Testis (tissue), 3 donors: ENCODE measurements around the gene LMBRD1. TPM values are rescaled to one million over a fixed set of nuclear protein-coding genes. Genes with fewer than 3 reads are reported as not detected.
A peak's percentile ranks its signal among the peaks of the same experiment; 100 is the strongest.
"Not testable (repeated sequence)": the region's sequence is repeated elsewhere in the genome, so short reads cannot be mapped to it uniquely, and the experiment has no call there.

Experiments used
- DNase-seq: peaks from one replicate; pipeline ENCODE4 v3.0.0-alpha.2; 2019
- H3K27ac ChIP-seq, 2 donors: fragments of 200-600 bp; sonication (generic); one replicate each; pipeline ENCODE4 v1.5.1; 2019
- H3K27me3 ChIP-seq: fragments of 200-600 bp; sonication (generic); one replicate; pipeline ENCODE4 v1.5.1; 2019
- H3K36me3 ChIP-seq: fragments of 200-600 bp; sonication (generic); one replicate; pipeline ENCODE4 v1.5.1; 2017; ENCODE audit warnings: low read depth; ENCODE audit errors: missing control alignments
- H3K4me1 ChIP-seq: fragments of 200-600 bp; sonication (generic); one replicate; pipeline ENCODE4 v1.5.1; 2019
- H3K4me3 ChIP-seq, 2 donors: fragments of 200-600 bp; sonication (generic); one replicate each; pipeline ENCODE4 v1.5.1; 2017 to 2019
- H3K9me3 ChIP-seq: fragments of 200-600 bp; sonication (generic); one replicate; pipeline ENCODE4 v1.5.1; 2017
- POLR2A ChIP-seq: fragments of 450-650 bp; IDR thresholded peaks from one replicate; pipeline ENCODE4 v1.6.1; 2017; ENCODE audit warnings: antibody characterized with exemption, mild to moderate bottlenecking, moderate library complexity
- WGBS, 2 donors: methylation state at CpG; one replicate each; pipeline ENCODE4 v1.1.5; 2018; 5-methylcytosine and 5-hydroxymethylcytosine counted together
- intact Hi-C: fragments of 100-400 bp; cut with DNase I; formaldehyde crosslinking; loops from one replicate; pipeline ENCODE4 v1.15.1; 2023; ENCODE audit warnings: low total_unique reads
- polyA plus RNA-seq: library from polyadenylated mRNA; stranded (reverse); fragments of 350-450 nt; fragmentation: Illumina TruSeq; extraction: RNeasy Lipid Tissue Mini Kit (QIAGEN cat#74804); gene quantifications from one replicate; pipeline ENCODE4 v1.2.3, GENCODE V29; 2014; ENCODE audit warnings: low read depth, low replicate concordance; ENCODE audit not compliant: insufficient read depth
- total RNA-seq, 2 donors: library from RNA; depleted of rRNA; stranded (reverse); fragments of >200 nt; gene quantifications; one replicate each; pipeline ENCODE4 v1.2.3, GENCODE V29; 2016
- TF ChIP-seq, protein P1 (sequence below), 3 experiments: fragments of 450-650 bp in 2 of 3; fragments of 200-600 bp in 1 of 3; sonication (generic) in 1 of 3; IDR thresholded peaks; one replicate each; pipeline ENCODE4 v1.5.1; 2016 to 2019; ENCODE audit warnings: antibody characterized with exemption in 3 of 3, mild to moderate bottlenecking in 2 of 3, moderate library complexity in 1 of 3

Gene LMBRD1
- total and polyA plus RNA-seq, 3 donors from 2014 or later = 43.0 to 54.4 (median 49.2) TPM

DNA sequence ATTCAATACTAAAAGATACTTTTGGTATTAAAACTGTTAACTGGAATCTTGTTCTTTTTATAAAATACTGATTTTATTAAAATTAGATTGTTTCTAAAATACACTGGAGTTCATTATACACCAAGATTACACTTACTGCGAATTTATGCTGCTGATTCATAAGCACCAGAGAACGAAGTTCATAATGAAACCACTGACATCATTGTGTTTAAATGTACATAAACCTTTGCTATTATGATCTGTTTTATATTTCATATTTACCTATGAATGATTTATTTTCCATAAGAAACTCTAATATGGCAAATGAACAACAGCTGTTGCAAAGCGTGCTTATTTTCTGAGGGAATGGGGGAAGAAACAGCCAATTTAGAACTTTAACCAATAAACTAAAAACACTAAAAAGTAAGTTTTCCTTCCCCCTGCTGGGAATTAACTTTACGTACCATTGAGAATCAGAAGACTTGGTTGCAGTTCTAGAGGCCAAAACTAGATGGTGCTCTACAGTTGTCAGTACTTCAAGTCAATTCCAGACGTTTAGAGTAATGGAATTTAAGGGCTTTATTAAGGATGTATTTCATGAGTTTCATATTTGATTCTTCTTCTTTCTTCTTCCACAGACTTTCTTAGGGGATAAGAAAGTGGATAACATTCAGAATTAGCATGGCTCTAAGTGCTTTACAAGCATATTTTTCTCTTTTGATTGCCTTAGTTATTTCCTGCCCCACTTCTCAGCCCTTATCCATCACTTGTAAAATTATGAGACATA lies 38.8 kb upstream of the LMBRD1 start:
- H3K4me3 ChIP-seq = no peak overlapping the region
- no peaks in the 10 kb centered on the region for H3K27me3 ChIP-seq
- intact Hi-C loops = no loop called here
- H3K36me3 ChIP-seq = no peaks in the 10 kb centered on the region
- TF ChIP-seq POLR2A = no peak
- TF ChIP-seq, protein P1, sequence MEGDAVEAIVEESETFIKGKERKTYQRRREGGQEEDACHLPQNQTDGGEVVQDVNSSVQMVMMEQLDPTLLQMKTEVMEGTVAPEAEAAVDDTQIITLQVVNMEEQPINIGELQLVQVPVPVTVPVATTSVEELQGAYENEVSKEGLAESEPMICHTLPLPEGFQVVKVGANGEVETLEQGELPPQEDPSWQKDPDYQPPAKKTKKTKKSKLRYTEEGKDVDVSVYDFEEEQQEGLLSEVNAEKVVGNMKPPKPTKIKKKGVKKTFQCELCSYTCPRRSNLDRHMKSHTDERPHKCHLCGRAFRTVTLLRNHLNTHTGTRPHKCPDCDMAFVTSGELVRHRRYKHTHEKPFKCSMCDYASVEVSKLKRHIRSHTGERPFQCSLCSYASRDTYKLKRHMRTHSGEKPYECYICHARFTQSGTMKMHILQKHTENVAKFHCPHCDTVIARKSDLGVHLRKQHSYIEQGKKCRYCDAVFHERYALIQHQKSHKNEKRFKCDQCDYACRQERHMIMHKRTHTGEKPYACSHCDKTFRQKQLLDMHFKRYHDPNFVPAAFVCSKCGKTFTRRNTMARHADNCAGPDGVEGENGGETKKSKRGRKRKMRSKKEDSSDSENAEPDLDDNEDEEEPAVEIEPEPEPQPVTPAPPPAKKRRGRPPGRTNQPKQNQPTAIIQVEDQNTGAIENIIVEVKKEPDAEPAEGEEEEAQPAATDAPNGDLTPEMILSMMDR (IDR thresholded peaks at IDR 0.05) = peak; percentile 13 to 61 (median 37)
- no peaks in the 10 kb centered on the region for H3K9me3 ChIP-seq
- 19 to 31% methylated on average over 5 of the region's 5 CpGs for WGBS, 2 donors
- peak; percentile 51 for DNase-seq
- no peaks in the 10 kb centered on the region for H3K4me1 ChIP-seq
- no peak overlapping the region for H3K27ac ChIP-seq

DNA sequence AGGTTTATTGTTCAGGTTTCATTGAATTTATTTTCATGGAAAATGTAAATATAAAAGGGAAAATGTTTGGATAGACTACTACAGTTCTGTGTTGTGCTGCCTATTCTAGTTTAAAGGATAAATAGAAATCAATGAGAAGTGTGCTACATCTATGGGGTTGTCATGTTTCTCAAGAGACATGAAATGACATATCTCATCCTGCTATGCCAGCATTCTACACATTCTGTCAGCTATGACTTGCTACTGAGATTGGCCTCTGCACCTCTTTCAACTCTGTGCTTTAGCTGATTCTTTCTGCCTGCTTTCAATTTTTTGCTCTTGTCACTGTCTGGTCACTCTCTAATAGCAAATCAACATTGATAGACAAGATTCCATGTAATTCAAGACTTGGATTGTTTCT lies 35.7 kb upstream of the LMBRD1 start:
- H3K27ac ChIP-seq = no peak overlapping the region
- no peaks in the 10 kb centered on the region for H3K4me1 ChIP-seq
- no peaks in the 10 kb centered on the region for H3K9me3 ChIP-seq
- TF ChIP-seq, protein P1 (IDR thresholded peaks at IDR 0.05) = no peak
- no peak for TF ChIP-seq POLR2A
- no peaks in the 10 kb centered on the region for H3K36me3 ChIP-seq
- no peak overlapping the region for H3K4me3 ChIP-seq
- DNase-seq = no peak
- intact Hi-C loops = no loop called here
- no peaks in the 10 kb centered on the region for H3K27me3 ChIP-seq

DNA sequence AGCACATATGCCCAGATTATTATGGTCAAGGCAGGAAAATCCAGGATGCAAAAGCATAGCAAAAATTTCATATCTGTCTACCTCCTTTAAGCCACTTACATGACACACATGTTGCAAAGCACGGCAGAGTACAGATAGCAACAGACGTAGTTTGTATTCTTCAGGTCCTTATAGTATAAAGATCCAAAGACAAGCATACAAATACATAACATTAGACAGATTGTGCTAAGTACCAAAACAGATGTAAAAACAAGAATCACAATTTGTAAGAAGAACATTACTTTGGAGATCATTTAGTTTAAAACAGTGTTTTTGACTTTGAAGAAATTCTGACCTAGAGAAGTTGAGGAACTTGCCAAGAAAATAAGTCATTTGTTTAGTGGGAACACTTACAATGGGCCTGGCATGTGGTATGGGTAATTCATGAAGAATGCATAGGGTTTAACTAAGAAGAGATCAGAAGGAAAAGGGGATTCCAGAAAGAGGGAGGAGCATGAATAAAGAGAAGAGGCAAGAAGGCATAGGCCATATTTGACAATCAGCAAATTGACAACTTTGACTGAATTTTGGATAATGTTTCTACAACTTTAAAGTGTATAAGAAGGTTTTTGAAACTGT lies 30.6 kb upstream of the LMBRD1 start:
- intact Hi-C loops = no loop called here

DNA sequence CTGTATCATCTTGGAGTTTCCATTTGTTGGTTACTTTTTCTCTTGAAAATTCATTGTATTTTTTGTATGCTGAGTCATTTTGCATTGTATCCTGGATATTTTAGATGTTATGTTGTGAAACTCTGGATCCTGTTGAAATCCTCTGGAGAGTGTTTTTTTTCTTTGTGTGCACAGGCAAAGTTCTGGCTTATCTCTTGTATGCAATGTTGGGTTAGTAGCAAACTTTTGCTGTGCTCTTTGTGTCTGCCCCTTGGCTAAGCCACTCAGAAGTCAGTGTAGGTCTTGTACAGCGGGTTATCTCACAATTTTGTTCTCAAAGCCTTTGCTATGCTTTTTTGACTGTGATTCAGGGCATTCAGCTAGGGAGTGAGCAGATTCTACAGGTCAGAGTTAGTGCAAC lies 29.1 kb upstream of the LMBRD1 start:
- H3K9me3 ChIP-seq = no peaks in the 10 kb centered on the region
- H3K27me3 ChIP-seq = no peaks in the 10 kb centered on the region
- TF ChIP-seq, protein P1 (IDR thresholded peaks at IDR 0.05) = no peak
- no peak for TF ChIP-seq POLR2A
- H3K36me3 ChIP-seq = no peaks in the 10 kb centered on the region
- H3K4me1 ChIP-seq = no peaks in the 10 kb centered on the region
- intact Hi-C loops = no loop called here
- 88 to 89% methylated on average over 1 of the region's 1 CpG for WGBS, 2 donors
- H3K27ac ChIP-seq = no peak overlapping the region
- DNase-seq = no peak
- no peak overlapping the region for H3K4me3 ChIP-seq

More for the DNA sequence above, 30.6 kb upstream of the LMBRD1 start:
- H3K4me3 ChIP-seq = no peak overlapping the region
- H3K27ac ChIP-seq = no peak overlapping the region
- H3K4me1 ChIP-seq = no peaks in the 10 kb centered on the region
- H3K36me3 ChIP-seq = no peaks in the 10 kb centered on the region
- WGBS, 2 donors = 42 to 80% methylated on average over 2 of the region's 2 CpGs
- no peak for DNase-seq
- TF ChIP-seq POLR2A = no peak
- TF ChIP-seq, protein P1 (IDR thresholded peaks at IDR 0.05) = no peak
- no peaks in the 10 kb centered on the region for H3K27me3 ChIP-seq
- H3K9me3 ChIP-seq = no peaks in the 10 kb centered on the region

DNA sequence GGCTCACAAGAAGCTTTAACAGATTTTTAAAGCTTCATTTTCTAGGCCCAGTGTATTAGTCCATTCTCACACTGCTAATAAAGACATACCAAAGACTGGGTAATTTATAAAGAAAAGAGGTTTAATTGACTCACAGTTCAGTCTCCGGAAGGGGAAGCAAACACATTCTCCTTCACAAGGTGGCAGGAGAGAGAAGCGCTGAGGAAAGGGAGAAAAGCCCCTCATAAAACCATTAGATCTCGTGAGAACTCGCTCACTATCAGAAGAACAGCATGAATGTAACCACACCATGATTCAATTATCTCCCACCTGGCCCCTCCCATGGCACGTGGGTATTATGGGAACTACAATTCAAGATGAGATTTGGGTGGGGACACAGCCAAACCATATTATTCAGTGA lies 27.5 kb upstream of the LMBRD1 start:
- H3K9me3 ChIP-seq, DNase-seq, H3K27ac ChIP-seq, H3K36me3 ChIP-seq, H3K4me3 ChIP-seq, H3K27me3 ChIP-seq, intact Hi-C loops, H3K4me1 ChIP-seq: not testable (repeated sequence)
- 79 to 83% methylated on average over 5 of the region's 5 CpGs for WGBS, 2 donors
